Measurements from ENCODE around the gene TRIM33. TPM values are rescaled to one million over a fixed set of nuclear protein-coding genes. Genes with fewer than 3 reads are reported as not detected.
"Not testable (repeated sequence)": the region's sequence is repeated elsewhere in the genome, so short reads cannot be mapped to it uniquely, and the experiment has no call there.

TRIM33 gene
- total RNA-seq, 2 experiments from 2014 or later = 32.5 to 34.1 TPM

- CTCF ChIA-PET = not testable (repeated sequence)
Observed at GRCh38 chr1:114369266-114369919, 141.6 kb downstream of the TRIM33 start.

GRCh38 chr1:114368560-114369255 is 142.3 kb downstream of the TRIM33 start:
- ChIA-PET POLR2A (no interaction called here), CTCF (no interaction called here)

More at GRCh38 chr1:114369266-114369919, 141.6 kb downstream of the TRIM33 start:
- POLR2A ChIA-PET = not testable (repeated sequence)

- CTCF ChIA-PET = no interaction called here
- POLR2A ChIA-PET = no interaction called here
Observed at GRCh38 chr1:114367810-114368209, 143.2 kb downstream of the TRIM33 start.

GRCh38 chr1:114363230-114363629 is 147.8 kb downstream of the TRIM33 start:
- CTCF ChIA-PET = interaction anchor here (1.0 kb wide), 1 partner anchor 16 kb away, joined by 3 read pairs; no protein-coding TSS in a partner anchor
- POLR2A ChIA-PET = not testable (repeated sequence)

- POLR2A ChIA-PET = no interaction called here
- CTCF ChIA-PET = no interaction called here
Observed at GRCh38 chr1:114359791-114360190, 151.2 kb downstream of the TRIM33 start.

- CTCF ChIA-PET = no interaction called here
- POLR2A ChIA-PET = no interaction called here
Observed at GRCh38 chr1:114355240-114355639, 155.8 kb downstream of the TRIM33 start.

GRCh38 chr1:114353262-114353661 is 157.7 kb downstream of the TRIM33 start:
- ChIA-PET POLR2A (no interaction called here), CTCF (no interaction called here)

- ChIA-PET CTCF (interaction anchor here (1.0 kb wide), 1 partner anchor 10 kb away, joined by 3 read pairs; no protein-coding TSS in a partner anchor), POLR2A (no interaction called here)
Observed at GRCh38 chr1:114352797-114353196, 158.2 kb downstream of the TRIM33 start.

- CTCF ChIA-PET = no interaction called here
Observed at GRCh38 chr1:114350731-114351445, 160.1 kb downstream of the TRIM33 start.

GRCh38 chr1:114349891-114350605 is 161.0 kb downstream of the TRIM33 start:
- CTCF ChIA-PET = no interaction called here

More at GRCh38 chr1:114350731-114351445, 160.1 kb downstream of the TRIM33 start:
- POLR2A ChIA-PET = no interaction called here

GRCh38 chr1:114347431-114348209 is 163.4 kb downstream of the TRIM33 start:
- CTCF ChIA-PET = interaction anchor here (0.5 to 1.9 kb wide), 15 partner anchors 10 to 233 kb away, joined by 3 to 8 read pairs (median 3); no protein-coding TSS in a partner anchor
- POLR2A ChIA-PET = no interaction called here

More at GRCh38 chr1:114349891-114350605, 161.0 kb downstream of the TRIM33 start:
- POLR2A ChIA-PET = no interaction called here

GRCh38 chr1:114346480-114347029 is 164.4 kb downstream of the TRIM33 start:
- POLR2A ChIA-PET = interaction anchor here (0.5 kb wide), 1 partner anchor 113 kb away, joined by 3 read pairs; no protein-coding TSS in a partner anchor
- CTCF ChIA-PET = interaction anchor here (0.6 to 1.9 kb wide), 18 partner anchors 9 to 234 kb away, joined by 3 to 8 read pairs (median 4); no protein-coding TSS in a partner anchor

GRCh38 chr1:114345930-114346479 is 165.0 kb downstream of the TRIM33 start:
- POLR2A ChIA-PET = no interaction called here
- CTCF ChIA-PET = interaction anchor here (1.0 to 1.9 kb wide), 8 partner anchors 12 to 163 kb away, joined by 3 to 8 read pairs (median 5); no protein-coding TSS in a partner anchor

GRCh38 chr1:114344656-114345055 is 166.3 kb downstream of the TRIM33 start:
- ChIA-PET POLR2A (no interaction called here), CTCF (interaction anchor here (0.8 kb wide), 1 partner anchor 11 kb away, joined by 3 read pairs; no protein-coding TSS in a partner anchor)
